Endodermal cell (in vitro differentiated cells): Measurements from ENCODE around the gene SEMA4A. TPM values are rescaled to one million over a fixed set of nuclear protein-coding genes. Genes with fewer than 3 reads are reported as not detected.
A peak's percentile ranks its signal among the peaks of the same experiment; 100 is the strongest.

Source experiments
- DNase-seq: peaks from one replicate; pipeline ENCODE4 v3.0.0-alpha.2; 2017
- H3K27ac ChIP-seq: 2 replicates; pipeline ENCODE4 v1.5.1; 2013; ENCODE audit warnings: mild to moderate bottlenecking, low read depth, low read length, moderate library complexity
- H3K27me3 ChIP-seq: 2 replicates; pipeline ENCODE4 v1.6.1; 2013; ENCODE audit warnings: mild to moderate bottlenecking, low read length, moderate library complexity; ENCODE audit not compliant: insufficient read depth, control insufficient read depth, poor library complexity, severe bottlenecking
- H3K36me3 ChIP-seq: 2 replicates; pipeline ENCODE4 v1.7.0; 2013; ENCODE audit warnings: mild to moderate bottlenecking, low read length, moderate library complexity; ENCODE audit not compliant: control insufficient read depth, insufficient read depth
- H3K4me1 ChIP-seq: one replicate; pipeline ENCODE4 v1.7.0; 2013; ENCODE audit warnings: low read length; ENCODE audit not compliant: control insufficient read depth, insufficient read depth
- H3K4me3 ChIP-seq: 2 replicates; pipeline ENCODE4 v1.5.1; 2013; ENCODE audit warnings: mild to moderate bottlenecking, low read length, moderate library complexity
- H3K9ac ChIP-seq: 2 replicates; pipeline ENCODE4 v1.6.1; 2013; ENCODE audit warnings: mild to moderate bottlenecking, low read length, moderate library complexity; ENCODE audit not compliant: poor library complexity, severe bottlenecking; ENCODE audit errors: extremely low read depth
- H3K9me3 ChIP-seq: 2 replicates; pipeline ENCODE4 v1.6.1; 2013; ENCODE audit warnings: mild to moderate bottlenecking, low read length, moderate library complexity; ENCODE audit not compliant: control insufficient read depth
- H3K27ac Mint-ChIP-seq: 2 replicates; pipeline ENCODE4 v1.8.0; 2020; ENCODE audit warnings: mixed read lengths
- H3K27me3 Mint-ChIP-seq: 2 replicates; pipeline ENCODE4 v1.8.0; 2021; ENCODE audit warnings: mild to moderate bottlenecking, mixed read lengths; ENCODE audit not compliant: insufficient read depth
- H3K36me3 Mint-ChIP-seq: 2 replicates; pipeline ENCODE4 v1.8.0; 2020; ENCODE audit warnings: low read depth, mixed read lengths
- H3K4me1 Mint-ChIP-seq: 2 replicates; pipeline ENCODE4 v1.8.0; 2020; ENCODE audit warnings: mixed read lengths
- H3K4me3 Mint-ChIP-seq: 2 replicates; pipeline ENCODE4 v1.8.0; 2020; ENCODE audit warnings: mild to moderate bottlenecking, moderate library complexity, mixed read lengths
- H3K9me3 Mint-ChIP-seq: 2 replicates; pipeline ENCODE4 v1.8.0; 2020; ENCODE audit warnings: mild to moderate bottlenecking, mixed read lengths
- WGBS, 2 experiments: methylation state at CpG; one replicate each; pipeline versions ENCODE4 v1.1.5 to v1.1.7; 2013; ENCODE audit warnings: missing lambda C conversion rate in 2 of 2, mixed read lengths in 1 of 2; ENCODE audit not compliant: insufficient coverage in 1 of 2, insufficient read length in 1 of 2; 5-methylcytosine and 5-hydroxymethylcytosine counted together
- total RNA-seq, 2 donors: library from RNA; stranded (reverse); fragmentation: NEBNext Ultra II Directional in 1 of 2; extraction: Animal tissue kit (Norgen Biotek cat#: 25700) in 1 of 2; gene quantifications; 2 replicates in 1 of 2; 3 replicates in 1 of 2; pipeline ENCODE4 v1.2.1, GENCODE V29; 2021
- TF ChIP-seq, protein P1 (sequence below): fragments of 200-600 bp; sonication (generic); conservative IDR thresholded peaks from 2 replicates; pipeline ENCODE4 v1.5.0; 2021; ENCODE audit warnings: antibody characterized with exemption, mild to moderate bottlenecking

The SEMA4A gene
- total RNA-seq, 2 donors from 2014 or later, result 6.4 to 10.3 TPM

DNA sequence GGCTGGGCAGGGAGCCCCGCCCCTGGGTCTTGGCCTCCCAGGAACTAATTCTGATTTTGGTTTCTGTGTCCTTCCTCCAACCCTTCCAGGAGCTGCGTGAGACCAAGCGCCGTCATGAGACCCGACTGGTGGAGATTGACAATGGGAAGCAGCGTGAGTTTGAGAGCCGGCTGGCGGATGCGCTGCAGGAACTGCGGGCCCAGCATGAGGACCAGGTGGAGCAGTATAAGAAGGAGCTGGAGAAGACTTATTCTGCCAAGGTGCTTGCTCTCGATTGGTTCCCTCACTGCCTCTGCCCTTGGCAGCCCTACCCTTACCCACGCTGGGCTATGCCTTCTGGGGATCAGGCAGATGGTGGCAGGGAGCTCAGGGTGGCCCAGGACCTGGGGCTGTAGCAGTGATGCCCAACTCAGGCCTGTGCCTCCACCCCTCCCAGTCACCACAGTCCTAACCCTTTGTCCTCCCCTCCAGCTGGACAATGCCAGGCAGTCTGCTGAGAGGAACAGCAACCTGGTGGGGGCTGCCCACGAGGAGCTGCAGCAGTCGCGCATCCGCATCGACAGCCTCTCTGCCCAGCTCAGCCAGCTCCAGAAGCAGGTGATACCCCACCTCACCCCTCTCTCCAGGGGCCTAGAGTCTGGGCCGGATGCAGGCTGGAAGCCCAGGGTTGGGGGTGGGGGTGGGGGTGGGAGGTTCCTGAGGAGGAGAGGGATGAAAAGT, 18.5 kb upstream of the SEMA4A start:
- Histone ChIP-seq H3K27ac (no peak overlapping the region), H3K4me3 (no peak overlapping the region), H3K9ac (no peak overlapping the region), H3K4me1 (peaks cover under 1% of the 10 kb centered on the region), H3K27me3 (no peaks in the 10 kb centered on the region), H3K9me3 (no peaks in the 10 kb centered on the region), H3K36me3 (peaks cover 71% of the 10 kb centered on the region)
- no peaks in the 10 kb centered on the region for H3K27me3 Mint-ChIP-seq
- H3K36me3 Mint-ChIP-seq, result peaks cover 47% of the 10 kb centered on the region
- H3K4me1 Mint-ChIP-seq, result peaks cover 3% of the 10 kb centered on the region
- TF ChIP-seq, protein P1, sequence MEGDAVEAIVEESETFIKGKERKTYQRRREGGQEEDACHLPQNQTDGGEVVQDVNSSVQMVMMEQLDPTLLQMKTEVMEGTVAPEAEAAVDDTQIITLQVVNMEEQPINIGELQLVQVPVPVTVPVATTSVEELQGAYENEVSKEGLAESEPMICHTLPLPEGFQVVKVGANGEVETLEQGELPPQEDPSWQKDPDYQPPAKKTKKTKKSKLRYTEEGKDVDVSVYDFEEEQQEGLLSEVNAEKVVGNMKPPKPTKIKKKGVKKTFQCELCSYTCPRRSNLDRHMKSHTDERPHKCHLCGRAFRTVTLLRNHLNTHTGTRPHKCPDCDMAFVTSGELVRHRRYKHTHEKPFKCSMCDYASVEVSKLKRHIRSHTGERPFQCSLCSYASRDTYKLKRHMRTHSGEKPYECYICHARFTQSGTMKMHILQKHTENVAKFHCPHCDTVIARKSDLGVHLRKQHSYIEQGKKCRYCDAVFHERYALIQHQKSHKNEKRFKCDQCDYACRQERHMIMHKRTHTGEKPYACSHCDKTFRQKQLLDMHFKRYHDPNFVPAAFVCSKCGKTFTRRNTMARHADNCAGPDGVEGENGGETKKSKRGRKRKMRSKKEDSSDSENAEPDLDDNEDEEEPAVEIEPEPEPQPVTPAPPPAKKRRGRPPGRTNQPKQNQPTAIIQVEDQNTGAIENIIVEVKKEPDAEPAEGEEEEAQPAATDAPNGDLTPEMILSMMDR, result no peak
- H3K27ac Mint-ChIP-seq, result no peak overlapping the region
- WGBS, 2 experiments, result 97% methylated on average over 12 to 17 of the region's 18 CpGs
- no peak for DNase-seq
- H3K9me3 Mint-ChIP-seq, result no peaks in the 10 kb centered on the region
- no peak overlapping the region for H3K4me3 Mint-ChIP-seq

GRCh38 chr1:156135930-156136871, 17.2 kb upstream of the SEMA4A start:
- no peak overlapping the region for H3K4me3 ChIP-seq
- no peaks in the 10 kb centered on the region for H3K27me3 ChIP-seq
- Mint-ChIP-seq H3K36me3 (peaks cover 42% of the 10 kb centered on the region), H3K27ac (no peak overlapping the region), H3K9me3 (no peaks in the 10 kb centered on the region), H3K27me3 (no peaks in the 10 kb centered on the region), H3K4me3 (no peak overlapping the region), H3K4me1 (peaks cover 4% of the 10 kb centered on the region)
- TF ChIP-seq, protein P1, result no peak
- no peak overlapping the region for H3K27ac ChIP-seq
- no peaks in the 10 kb centered on the region for H3K4me1 ChIP-seq
- DNase-seq, result no peak
- peaks cover 74% of the 10 kb centered on the region for H3K36me3 ChIP-seq
- H3K9ac ChIP-seq, result no peak overlapping the region
- 95 to 96% methylated on average over 20 to 34 of the region's 34 CpGs for WGBS, 2 experiments
- no peaks in the 10 kb centered on the region for H3K9me3 ChIP-seq

DNA sequence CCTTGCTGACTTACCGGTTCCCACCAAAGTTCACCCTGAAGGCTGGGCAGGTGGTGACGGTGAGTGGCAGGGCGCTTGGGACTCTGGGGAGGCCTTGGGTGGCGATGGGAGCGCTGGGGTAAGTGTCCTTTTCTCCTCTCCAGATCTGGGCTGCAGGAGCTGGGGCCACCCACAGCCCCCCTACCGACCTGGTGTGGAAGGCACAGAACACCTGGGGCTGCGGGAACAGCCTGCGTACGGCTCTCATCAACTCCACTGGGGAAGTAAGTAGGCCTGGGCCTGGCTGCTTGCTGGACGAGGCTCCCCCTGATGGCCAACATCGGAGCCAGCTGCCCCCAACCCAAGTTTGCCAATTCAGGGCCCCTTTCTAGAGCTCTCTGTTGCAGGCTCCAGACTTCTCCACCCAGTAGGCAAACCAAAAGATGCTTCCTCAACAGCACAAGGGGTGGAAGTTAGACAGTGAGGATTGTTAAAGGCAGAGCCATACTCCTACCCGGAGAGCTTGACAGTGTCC, 16.4 kb upstream of the SEMA4A start:
- peaks cover 7% of the 10 kb centered on the region for H3K4me1 Mint-ChIP-seq
- no peaks in the 10 kb centered on the region for H3K9me3 Mint-ChIP-seq
- H3K36me3 Mint-ChIP-seq, result peaks cover 37% of the 10 kb centered on the region
- peak; percentile 79 for DNase-seq
- H3K4me3 ChIP-seq, result no peak overlapping the region
- H3K4me3 Mint-ChIP-seq, result no peak overlapping the region
- no peak overlapping the region for H3K9ac ChIP-seq
- H3K36me3 ChIP-seq, result peaks cover 66% of the 10 kb centered on the region
- no peaks in the 10 kb centered on the region for H3K9me3 ChIP-seq
- H3K27ac Mint-ChIP-seq, result no peak overlapping the region
- TF ChIP-seq, protein P1, result peak; percentile 70
- H3K4me1 ChIP-seq, result no peaks in the 10 kb centered on the region
- no peaks in the 10 kb centered on the region for H3K27me3 Mint-ChIP-seq
- WGBS, 2 experiments, result 86% methylated on average over 12 of the region's 12 CpGs
- H3K27me3 ChIP-seq, result no peaks in the 10 kb centered on the region
- no peak overlapping the region for H3K27ac ChIP-seq
